ENCODE results near the gene ATXN10.
"Not testable (repeated sequence)": the region's sequence is repeated elsewhere in the genome, so short reads cannot be mapped to it uniquely, and the experiment has no call there.

ATXN10 gene

DNA sequence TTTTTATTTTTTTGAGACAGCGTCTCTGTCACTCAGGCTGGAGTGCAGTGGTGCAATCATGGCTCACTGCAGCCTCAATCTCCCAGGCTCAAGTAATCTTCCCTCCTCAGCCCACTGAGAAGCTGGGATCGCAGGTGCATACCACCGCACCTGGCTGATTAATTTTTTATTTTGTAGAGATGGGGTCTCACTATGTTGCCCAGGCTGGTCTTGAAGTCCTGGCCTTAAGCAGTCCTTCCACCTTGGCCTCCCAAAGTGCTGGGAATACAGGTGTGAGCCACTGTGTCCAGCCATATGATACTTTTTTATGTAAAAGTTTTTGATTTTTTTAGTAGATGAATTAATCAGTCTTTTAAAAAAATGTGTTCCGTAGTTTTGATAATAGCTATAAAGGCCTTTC lies 42.8 kb downstream of the ATXN10 start:
- DNase-seq = not testable (repeated sequence)

DNA sequence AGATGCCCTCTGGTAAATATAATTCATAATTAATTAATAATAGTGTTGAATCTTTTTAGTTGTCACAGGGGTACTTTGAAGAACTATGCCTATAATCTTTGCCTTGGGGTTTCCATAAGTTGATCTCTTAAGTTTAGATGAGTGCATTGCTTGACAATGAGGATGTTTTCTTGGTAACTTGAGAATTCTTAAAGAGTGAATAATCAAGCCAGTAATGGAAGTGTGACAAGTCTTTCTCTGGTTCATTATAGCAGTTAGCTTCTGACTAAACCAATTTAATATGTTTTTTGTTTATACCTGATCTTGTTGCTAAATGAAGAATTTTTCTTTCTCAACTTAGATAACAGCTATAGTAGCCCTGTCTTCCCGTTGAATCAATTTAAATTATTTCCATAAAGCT lies 46.2 kb downstream of the ATXN10 start:
- DNase-seq = no peak

DNA sequence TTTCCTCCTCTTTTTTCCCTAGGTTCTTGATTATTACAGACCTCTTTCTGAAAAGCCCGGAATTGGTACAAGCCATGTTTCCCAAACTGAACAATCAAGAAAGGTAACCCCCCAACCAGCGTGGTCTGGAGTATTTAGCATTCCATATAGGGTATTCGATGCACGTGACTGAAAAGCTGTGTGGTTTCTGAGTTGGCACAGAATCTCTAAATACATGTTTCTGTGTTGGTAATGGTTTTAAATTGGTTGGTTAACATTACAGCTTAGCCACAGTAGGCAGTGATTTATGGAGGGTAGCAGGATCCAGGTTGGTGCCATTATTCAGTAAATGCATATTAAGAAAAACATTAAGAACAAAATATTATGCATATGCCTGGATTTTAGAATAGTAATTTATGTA lies 46.8 kb downstream of the ATXN10 start:
- DNase-seq = no peak

DNA sequence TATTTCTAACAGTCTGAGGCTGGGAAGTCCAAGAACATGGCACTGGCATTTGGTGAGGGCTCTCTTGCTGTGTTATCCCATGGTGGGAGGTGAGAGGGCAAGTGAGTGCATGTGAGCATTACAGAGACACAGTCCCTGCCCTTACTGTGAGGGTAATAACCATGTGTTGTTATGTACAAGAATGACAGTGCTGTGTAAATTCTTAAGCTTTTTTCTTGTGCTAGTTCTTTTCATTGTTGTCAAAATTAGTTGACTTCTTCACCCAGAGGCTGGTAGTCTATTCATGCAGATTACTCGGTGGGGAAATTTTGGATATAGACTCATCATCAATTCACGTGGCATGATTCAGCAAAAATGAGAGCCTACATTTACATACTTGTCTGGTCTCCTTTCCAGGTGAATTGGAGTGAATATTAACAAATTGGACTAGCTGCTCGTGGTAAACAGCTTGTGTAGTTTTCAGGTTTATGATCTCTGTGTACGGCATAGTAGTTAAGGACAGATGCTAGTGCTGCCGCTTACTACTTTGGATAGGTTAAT lies 49.3 kb downstream of the ATXN10 start:
- DNase-seq = no peak

DNA sequence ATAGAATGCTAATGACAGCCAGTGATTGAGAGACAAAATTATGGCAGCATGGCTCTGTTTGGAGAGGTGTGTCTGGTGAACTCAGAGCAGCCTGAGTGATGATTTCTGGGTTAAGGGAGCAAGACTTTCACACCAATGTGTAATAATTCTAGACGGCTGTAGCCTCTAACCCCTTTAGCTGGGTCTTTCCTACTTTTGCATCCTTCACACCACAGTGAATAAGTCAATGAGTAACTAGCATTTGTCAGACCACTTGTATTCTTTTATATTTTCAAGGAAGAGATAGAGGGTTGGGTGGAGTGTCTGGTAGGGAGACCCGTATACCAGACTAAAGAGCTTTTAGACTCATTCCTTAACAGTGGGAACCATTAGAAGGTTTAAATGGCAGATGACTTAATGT lies 50.4 kb downstream of the ATXN10 start:
- DNase-seq = no peak

DNA sequence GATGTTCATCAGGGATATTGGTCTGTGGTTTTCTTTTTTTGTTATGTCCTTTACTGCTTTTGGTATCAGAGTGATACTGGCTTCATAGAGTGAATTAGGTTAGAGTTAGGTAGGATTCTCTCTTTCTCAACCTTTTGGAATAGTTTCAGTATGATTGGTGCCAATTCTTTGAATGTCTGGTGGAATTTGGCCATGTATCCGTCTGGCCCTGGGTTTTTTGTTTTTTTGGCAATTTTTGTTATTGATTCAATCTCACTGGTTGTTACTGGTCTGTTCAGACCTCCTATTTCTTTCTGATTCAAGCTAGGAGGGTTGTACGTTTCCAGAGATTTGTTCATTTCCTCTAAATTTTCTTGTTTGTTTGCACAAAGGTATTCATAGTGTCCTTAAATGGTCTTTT lies 54.4 kb downstream of the ATXN10 start:
- DNase-seq = no peak

DNA sequence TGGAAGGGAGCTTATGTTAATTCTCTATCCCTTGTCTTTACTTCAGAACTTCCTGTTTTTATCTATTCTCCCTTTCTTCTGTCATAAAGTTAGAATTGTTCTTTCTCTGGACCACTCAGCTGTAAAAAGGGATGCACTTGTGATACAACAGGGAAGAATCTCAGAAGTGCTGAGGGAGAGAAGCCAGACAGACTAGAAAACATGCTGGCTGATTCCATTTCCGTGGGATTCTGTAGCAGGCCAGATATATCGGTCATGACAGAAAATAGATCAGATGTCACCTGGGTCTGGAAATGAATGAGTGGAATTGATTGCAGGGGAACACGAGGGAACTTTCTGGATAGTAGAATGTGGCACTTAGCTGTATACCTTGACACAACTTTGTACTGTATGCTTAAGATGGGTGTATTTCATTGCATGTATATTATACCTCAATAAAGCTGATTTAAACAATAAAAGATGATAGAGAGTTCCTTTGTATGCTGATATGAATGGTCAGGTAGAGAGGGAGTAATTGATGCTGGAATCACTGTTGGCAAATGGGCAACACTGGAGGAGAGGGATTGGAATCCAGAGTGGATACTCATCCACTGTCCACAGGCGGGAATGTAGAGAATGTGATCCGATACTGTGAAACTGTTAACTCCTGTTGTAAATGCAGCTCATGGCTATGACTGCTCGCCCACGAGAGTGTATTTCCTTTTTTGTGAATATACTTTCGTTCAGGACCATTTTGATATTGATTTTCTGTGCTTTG lies 59.6 kb downstream of the ATXN10 start:
- no peak for DNase-seq

DNA sequence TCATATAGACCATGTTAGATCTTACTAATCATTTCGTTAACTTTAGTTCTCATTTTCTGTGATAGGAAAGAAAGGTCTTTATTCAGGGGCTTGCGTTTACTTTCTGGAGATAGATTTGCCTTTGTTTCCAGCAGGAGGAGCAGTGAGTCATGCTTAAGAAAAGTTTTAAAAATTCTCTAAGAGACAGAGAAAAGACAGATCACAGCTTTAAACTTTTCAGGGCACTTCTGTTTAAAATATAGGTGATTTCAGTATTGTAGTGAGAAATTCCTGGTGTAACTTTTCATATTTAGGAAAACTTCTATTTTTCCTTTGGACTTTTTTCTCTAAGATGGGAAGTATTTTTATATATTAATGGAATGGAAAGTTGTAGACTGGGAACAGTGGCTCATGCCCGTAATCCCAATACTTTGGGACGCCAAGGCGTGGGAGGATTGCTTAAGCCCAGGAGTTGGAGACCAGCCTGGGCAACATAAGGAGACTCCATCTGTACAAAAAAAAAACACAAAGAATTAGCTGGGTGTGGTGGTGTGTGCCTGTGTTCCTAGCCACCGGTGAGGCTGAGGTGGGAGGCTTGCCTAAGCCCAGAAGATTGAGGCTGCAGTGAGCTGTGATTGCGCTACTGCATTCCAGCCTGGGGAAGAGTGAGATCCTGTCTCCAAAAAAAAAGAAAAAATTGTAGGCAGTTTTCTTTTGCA lies 60.3 kb downstream of the ATXN10 start:
- no peak for DNase-seq

DNA sequence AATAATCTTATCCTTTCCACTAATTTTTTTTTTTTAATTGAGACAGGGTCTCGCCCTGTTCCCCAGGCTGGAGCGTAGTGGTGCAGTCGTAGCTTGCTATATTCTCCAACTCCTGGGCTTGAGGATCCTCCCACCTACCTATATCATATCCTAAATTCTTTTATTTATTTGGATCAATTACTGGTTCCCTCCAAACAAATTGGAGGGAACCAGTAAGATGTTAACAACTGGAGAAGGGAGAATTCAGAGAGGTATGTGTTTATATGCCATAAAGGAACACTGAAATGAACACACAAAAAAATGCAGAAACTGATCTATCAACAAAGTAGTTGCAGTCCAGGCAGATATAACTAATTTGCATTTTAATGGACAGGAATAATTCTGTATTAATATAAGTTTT lies 63.6 kb downstream of the ATXN10 start:
- no peak for DNase-seq

DNA sequence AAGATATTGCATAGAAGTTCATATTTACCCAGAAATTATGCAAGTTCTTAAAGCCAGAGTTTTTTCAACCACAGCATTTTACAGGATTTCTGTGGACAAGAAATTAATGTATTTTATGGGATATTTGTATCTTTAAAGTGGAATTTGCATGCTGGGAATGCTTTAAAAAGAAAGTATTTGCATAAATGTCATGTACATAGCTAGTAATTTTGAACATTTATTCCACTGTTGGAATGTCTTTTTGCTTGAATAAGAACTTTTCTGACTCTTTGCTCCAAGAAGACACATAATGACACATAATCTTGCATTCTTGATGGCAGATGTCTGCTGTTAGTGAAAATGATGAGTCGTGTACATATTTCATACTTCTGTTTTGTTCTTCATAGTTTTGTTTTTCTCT lies 66.6 kb downstream of the ATXN10 start:
- DNase-seq = no peak

DNA sequence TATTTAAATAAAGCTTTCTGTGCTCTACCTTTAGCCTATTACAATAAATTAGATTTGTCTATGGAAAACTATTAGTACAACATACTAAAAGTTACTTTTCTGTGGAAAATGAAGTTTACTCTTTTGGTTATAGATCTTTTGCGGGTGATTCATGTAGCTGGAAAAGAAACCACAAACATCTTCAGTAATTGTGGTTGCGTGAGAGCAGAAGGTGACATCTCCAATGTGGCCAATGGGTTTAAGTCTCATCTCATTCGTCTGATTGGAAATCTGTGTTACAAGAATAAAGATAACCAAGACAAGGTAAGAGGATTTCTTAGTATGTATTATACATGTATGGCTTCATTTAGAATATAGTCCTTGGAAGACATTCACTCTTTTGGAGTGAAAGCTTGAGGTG lies 68.6 kb downstream of the ATXN10 start:
- no peak for DNase-seq

DNA sequence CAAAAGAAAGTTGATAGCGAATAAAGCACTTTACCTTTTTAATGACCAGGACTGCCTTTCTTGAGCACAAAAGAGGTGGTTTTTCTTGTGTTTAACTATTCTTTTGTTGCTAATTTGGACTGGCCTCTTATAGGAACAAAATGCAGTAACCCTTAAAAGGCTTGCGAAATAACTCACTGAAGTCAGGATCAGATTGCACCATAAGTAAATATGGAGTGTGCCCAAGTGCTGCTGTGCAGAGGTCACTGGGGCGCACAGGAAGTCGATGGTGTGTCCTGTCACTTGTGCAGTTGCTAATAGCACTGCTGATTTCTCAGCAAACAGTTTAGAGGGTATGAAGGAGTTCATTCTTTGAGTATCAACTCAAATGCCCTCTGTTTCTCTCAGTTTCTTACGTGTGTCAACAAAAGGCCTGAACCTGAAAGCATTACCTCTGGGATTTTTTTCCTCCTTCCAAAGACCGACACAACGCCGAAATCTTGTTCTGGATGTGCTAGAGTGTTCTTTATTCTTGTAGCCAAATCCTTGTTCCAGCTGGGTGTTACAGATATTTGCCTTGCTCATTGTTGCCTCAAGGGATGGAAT lies 71.3 kb downstream of the ATXN10 start:
- no peak for DNase-seq

DNA sequence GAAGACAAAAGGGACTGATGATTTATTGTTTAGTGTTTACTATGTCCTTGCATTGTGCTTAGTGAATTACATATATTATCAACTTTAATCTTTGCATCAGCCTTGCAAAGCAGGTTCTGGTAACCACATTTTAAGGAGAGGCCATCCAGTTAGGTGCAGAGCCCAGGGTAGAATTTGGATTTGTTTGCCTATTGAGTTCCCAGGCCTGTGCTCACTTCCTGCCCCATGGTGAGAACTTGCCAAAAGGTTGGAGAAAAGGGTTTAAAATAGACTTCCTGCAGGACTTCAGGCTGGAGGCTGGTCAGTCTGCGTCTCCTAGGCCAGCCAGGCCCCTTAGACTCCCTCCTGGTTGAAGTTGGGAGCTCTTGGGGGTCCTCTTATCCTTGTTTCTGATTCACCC lies 72.1 kb downstream of the ATXN10 start:
- no peak for DNase-seq

DNA sequence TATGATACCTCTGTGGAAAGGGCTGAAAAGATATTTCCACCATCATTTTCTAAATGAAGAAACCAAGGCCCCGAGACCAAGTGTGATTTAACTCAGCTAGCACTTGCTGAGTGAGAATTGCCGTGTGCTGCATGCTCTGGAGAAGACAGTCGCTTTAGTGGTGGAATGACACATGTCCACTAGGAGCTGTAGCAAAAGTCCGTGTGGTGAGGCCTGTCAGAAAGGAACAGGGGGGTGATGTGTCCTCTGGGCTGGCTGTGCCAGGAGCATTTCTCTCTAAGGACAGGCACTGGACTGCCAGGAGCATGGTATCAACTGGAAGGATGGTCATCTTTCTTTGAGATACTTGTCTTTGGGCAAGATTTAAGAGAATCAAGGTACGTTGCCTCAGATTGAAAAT lies 72.8 kb downstream of the ATXN10 start:
- no peak for DNase-seq

DNA sequence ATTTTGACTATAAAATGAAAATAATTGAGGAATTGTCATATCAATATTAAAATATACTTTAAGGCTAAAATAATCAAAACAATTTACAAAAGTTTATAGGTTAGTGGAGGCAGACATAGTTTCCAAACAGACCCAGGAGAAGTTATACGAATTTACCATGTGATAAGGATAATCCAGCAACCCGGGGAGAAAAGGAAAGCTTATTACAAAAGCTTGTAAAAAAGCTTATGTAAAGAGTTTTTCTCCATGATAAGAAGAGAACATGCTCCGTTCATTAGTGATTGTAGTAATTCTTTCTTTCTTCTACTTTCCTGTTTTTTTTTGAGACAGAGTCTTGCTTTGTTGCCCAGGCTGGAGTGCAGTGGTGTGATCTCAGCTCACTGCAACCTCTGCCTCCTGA lies 79.0 kb downstream of the ATXN10 start:
- DNase-seq = no peak

DNA sequence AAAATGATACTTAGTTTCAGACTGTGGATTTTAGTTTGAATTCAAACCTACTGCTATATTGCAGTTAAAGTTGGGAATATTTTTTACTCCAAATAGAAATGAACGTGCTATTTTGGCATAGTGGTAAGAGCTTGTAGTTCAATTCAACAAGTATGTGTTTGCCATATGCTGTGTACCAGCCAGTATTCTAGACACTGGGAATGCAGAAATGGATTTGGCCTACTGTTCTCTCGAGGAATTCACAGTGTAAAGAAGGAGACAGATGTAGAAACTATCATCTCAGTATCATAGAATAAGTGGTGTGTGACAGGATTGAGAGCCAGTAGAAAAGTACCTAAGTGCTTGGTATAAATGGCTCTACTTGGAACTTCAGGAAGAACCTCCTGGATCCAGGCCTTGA lies 80.4 kb downstream of the ATXN10 start:
- DNase-seq = no peak

DNA sequence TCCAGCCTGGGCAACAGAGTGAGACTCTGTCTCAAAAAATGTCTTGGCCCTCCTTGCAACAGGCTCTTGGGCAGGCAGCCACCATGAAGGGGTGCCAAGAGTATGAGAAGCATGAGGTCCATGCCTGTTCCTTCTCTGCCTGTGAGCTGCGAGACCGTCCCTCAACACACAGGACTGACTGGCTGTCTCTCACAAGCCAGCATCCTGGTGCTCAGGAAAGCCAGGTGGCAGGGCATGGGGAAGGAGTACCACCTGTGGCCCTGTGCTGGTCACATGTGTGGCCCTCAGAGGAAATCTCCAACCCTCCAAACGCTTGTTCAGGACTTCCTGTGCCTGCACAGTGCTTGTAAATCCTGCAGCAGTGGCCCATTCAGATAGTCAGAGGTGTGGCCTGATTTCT lies 83.2 kb downstream of the ATXN10 start:
- DNase-seq = no peak

DNA sequence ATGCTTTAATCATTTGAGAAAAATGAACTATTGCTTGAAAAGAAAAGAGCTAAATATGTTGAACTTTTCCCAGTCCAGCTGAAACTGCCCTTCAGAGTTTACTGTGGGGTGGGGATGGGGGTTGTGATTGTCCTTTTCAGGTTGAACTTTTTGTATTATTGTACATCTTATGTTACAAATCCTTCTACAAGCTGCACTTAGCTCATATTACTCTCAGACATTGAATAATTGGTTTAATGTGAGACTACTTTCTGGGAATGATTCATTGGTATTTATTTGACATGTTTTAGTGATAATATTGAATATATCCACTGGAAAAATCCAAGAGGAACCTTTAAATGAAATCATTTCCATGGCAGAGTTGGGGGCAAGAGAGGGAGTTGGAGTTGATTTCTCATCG lies 84.9 kb downstream of the ATXN10 start:
- DNase-seq = no peak

DNA sequence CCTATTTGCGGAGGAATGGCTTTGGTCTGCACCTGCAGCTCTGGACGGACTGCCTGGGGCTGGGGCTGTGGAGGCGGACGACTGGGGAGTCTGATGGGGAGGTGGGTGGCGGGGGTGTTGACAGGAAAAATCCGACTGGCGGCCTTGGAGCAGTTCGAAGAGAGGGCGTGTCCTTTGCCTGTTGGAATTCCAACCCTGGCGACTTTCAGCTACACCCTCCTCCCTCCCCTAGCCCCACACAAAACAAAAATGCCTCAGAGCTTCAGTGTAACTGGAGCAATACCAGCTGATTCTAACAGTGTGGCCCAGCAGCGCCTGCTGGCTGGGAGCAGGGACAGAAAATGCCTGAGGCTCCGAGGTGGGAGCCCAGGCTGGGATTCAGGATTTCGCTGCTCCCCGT lies 85.4 kb downstream of the ATXN10 start:
- no peak for DNase-seq

DNA sequence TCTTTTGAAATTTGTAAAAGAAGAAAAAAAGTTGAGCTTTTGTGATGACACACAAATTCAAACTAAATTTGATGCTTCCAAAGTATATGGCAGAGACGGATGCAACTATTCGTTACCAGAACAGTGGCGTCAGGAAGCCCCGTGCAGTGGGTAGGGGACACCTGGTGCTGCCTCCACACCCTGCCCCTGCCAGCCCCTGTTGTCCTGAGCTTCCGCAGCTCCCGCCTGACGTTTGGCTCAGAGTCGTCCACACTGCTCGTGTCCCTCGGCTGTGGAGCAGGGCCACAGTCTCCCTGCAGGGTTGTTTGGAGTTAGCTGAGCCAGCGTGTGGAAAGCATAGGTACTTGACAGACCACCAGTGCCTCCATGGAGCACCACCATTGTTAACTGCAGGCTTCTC lies 86.3 kb downstream of the ATXN10 start:
- no peak for DNase-seq

DNA sequence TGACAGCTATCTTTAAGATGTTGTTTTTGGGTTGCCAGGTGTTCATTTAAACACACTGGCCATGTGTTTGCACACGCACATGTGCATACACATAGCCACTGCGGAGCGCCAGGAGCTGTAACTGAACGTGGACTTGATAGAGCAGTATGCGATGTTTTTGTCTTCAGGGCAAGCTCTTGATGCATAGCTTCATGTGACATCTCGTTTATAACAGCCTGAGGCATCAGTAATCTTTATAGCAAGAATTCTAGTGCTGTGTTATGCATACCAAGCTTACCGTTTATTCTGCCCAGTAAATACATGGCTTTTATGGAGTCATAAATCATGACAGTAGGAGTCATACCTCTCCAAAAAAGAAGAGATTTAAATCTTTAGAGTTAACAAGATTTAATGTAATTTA lies 87.0 kb downstream of the ATXN10 start:
- no peak for DNase-seq

DNA sequence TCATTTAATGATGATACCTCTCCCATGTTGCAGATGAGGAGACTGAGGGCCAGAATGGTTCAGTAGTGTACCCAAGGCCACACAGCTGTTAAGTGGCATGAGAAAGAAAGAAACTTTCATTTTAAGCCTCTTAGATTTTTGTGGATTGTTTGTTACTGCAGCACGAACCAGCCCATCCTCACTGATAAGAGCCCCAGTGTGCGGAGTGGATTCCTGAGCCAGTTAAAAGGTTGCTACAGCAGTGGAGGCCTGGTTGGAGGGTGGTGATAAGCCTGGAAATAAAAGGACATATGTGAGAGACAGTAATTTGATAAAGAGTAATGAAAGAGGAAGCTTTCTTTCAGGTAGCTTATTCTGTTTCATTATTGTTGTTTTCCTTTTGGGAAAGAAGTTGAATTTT lies 89.0 kb downstream of the ATXN10 start:
- DNase-seq = no peak

DNA sequence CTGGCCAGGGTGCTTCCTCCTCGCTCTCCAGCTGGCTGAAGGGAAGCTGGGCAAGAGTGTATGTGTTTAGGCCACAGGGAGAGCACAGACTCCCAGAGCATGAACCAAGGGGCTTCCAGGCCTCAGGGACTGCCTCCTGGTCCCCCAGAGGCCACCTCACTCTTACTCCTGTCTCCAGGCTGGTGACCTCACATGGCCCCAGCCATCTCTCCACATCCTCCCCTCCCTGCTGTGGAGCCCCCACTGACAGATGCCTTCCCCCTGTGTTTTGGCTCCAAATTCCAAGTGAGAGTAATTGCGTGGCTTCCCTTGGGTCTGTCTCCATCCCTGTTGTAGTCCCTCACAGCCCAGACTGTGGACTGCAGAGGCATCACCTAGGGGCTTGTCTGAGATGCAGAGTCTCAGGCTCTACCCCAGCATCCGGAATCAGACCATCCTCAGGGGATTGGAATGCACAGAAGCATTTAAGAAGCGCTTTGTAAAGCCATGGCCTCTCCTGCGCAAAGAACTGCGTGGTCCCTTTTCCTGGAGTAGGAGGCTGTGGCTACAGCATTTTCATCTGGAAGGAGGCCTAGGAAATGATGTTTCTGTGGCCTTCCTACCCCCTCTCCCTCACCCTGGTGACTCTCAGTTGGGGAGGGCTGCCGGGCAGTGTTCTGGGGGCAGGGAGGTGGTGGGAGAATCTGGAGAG lies 91.1 kb downstream of the ATXN10 start:
- no peak for DNase-seq

DNA sequence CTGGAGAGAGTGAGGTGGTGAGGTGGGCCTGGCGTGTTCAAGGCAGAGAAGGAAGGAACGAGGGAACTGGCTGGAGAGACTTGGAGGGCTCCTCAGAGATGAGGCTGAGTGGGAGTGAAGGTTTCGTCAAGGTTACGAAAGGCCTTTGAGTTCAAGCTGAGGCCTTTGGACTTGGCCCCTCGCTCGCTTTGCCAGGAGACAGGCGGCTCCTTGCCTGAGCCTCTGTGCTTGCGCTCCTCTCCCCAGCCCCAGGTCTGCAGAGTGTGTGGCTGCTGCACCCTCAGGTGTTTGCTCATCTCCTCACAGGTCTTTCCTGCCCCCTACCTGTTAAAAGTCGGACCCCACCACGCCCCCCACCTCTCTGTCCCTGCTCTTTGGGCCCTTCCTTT lies 91.6 kb downstream of the ATXN10 start:
- no peak for DNase-seq
